ENCODE measurements around the gene SVIL.

Gene SVIL, protein sequence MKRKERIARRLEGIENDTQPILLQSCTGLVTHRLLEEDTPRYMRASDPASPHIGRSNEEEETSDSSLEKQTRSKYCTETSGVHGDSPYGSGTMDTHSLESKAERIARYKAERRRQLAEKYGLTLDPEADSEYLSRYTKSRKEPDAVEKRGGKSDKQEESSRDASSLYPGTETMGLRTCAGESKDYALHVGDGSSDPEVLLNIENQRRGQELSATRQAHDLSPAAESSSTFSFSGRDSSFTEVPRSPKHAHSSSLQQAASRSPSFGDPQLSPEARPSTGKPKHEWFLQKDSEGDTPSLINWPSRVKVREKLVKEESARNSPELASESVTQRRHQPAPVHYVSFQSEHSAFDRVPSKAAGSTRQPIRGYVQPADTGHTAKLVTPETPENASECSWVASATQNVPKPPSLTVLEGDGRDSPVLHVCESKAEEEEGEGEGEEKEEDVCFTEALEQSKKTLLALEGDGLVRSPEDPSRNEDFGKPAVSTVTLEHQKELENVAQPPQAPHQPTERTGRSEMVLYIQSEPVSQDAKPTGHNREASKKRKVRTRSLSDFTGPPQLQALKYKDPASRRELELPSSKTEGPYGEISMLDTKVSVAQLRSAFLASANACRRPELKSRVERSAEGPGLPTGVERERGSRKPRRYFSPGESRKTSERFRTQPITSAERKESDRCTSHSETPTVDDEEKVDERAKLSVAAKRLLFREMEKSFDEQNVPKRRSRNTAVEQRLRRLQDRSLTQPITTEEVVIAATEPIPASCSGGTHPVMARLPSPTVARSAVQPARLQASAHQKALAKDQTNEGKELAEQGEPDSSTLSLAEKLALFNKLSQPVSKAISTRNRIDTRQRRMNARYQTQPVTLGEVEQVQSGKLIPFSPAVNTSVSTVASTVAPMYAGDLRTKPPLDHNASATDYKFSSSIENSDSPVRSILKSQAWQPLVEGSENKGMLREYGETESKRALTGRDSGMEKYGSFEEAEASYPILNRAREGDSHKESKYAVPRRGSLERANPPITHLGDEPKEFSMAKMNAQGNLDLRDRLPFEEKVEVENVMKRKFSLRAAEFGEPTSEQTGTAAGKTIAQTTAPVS (N-terminal part only)

GRCh38 chr10:29634764-29635625, at the start of gene SVIL:
Gene SVIL, minus strand, starts transcription at chr10:29634971. Its CDS starts 79,913 bp downstream, at chr10:29555058.
- DNase-seq = no peak

DNA sequence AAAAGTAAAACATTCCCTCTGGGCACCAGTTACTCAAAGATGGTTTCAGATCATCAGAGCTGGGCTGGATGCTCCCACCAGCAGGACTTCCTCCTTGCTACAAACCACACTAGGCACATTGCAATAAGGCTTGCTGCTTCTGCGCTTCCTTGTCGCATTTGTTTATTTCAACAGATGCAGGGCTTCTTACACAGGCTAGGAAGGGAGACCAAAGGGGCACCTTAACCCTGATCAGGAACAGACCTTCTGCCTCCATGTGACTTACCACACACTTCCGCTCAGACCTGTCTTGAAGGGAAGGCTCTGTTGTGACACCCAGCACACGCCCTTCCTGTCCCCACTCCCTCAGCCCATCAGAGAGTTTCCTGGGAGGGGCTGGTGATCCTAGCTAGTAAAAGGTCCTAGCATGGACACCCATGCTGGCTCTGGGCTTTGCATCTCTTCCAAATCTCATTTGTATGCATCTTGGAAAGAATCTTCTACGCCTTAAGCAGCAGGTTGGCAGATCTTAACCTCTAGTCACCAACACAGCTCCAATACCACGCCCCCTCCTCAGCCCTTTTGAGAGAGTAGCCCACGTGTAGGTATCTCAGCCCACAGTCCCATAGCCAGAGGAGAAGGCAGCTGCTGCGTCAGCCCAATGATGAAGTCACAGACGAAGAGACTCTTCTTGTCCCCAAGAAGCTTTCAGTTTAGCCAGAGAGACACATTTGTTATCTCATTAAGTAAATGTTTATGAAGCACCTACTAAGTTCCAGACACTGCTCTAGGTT, 47.1 kb upstream of the SVIL start:
- no peak for DNase-seq

DNA sequence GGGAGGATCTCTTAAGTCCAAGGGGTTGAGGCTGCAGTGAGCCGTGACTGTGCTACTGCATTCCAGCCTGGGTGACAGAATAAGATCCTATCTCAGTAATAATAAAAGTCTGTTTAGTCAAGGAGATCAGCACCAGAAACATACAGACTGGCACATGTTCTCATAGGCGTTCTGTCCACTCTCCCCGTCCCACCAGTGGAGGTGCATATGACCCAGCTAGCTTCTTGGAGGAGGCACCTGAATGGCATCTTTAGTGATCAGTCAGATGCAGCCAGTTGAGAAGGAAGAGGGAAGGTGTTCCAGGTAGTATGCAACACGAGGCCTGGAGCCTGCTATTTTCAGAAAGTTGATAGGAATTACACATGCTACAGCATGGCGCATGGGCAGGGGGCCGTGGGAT, 45.3 kb upstream of the SVIL start:
- DNase-seq = no peak

DNA sequence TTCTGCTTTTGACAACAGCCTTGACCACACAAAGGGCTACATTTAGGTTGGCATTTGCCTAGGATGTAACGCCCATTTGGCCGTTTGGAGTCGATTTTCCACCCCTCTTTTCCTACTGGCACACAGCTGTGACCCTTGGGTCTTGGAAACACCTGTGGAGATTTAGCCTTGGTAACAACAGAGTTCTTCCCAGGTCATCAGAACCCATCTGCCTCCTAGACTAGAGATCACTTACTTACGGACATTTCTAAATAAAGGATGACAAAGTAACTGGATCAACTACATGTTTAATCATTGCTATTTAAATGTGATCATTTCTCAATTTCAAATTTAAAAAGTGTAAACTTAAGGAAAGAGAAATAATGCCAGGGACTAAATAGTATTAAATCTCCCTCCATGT, 42.0 kb upstream of the SVIL start:
- DNase-seq = no peak

DNA sequence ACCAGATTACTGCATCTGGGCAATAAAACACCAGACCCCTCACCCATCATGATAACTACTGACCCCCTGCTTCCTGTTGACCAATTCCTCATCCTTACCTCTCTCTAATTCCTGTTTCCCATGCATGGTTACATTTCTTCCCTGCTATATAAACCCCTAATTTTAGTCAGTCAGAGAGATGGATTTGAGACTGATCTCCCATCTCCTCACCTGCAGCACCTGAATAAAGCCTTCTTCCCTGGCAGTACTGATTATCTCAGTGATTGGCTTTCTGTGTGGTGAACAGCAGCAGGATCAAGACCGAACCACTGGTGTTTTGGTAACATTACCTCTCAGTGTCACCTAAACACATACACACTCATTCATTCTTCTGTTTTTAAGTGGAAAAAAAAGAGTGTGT, 41.2 kb upstream of the SVIL start:
- no peak for DNase-seq

- no peak for DNase-seq
These were observed 37.2 kb upstream of the SVIL start for GRCh38 chr10:29671968-29672367.

DNA sequence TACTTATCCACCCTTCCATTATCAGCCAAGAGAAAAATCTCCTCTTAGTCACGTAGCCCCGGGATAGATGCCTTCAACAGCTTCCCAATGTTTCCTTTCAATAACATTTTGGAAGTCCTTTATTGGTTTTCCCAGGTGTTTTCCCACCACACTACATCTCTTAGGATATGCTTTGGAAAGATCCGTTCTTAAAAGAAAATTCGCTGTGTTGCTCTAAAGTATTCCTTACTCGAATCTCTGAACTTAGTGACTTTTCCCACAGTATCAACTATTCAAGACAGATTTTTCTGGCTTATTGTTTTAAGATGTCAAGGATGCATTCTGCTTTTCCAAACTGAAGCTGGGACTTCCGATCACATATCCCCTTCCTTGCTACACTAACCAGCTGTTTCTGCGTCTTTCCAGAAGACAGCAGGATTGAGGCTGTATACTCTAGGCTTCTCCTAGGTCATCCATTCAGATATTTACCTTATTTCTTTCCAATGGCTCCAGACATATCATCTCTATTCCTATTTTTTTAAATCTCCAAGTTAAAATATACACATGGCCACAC, 36.5 kb upstream of the SVIL start:
- DNase-seq = no peak

DNA sequence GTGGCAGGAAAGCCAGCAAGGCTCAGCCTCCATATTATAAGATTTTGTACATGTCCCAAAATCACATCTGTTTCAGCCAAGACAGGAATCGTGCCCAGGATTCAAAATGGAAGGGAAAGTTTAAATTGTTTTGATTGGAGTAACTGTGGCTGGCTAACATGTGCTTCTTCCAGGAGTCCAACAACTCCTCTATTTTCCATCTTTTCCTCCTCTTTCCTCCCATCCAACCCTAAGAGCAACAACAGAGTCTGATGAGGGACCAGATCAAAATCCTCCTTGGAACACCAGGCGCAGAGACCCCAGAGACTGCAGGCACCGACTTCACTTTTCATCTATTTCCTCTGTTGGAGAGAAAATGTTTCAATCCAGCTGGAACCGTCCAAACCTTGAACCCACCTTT, 36.0 kb upstream of the SVIL start:
- no peak for DNase-seq

DNA sequence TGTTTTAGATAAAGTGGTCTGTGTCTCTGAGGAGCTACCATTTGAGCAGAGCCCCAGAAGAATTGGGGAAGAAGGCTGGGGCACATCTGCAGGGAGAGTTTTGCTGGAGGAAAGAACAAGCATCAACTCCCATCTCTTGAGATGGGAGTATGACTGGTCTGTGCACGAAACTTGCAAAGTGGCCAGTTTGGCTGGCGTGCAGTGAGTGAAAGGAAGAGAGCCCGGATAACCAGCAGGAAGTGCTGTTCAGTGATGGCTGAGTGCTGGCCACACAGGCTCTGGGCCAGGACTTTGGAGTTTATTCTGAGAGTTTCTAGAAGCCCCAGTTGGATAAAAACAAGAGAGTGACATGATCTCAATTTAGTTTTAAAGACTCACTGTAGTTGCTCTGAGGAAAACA, 34.4 kb upstream of the SVIL start:
- DNase-seq = no peak

- no peak for DNase-seq
These were observed 33.9 kb upstream of the SVIL start for GRCh38 chr10:29668628-29669027.

DNA sequence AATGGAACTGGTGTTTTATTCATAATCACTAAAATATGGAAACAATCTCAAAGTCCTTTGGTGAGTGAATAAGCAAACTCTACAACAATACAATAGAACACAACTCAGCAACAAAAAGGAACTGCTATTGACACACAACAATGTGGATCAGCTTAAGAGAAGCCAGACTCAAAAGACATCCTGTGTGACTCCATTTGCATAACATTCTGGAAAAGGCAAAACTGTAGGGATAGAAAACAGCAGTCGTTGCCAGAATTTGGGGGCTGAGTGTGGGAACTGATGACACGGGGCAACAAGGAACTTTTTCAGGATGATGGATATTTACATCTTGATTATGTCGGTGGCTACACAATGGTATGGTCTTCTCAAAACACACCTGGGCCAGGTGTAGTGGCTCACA, 32.4 kb upstream of the SVIL start:
- no peak for DNase-seq

GRCh38 chr10:29666201-29666600, 31.4 kb upstream of the SVIL start:
- DNase-seq = no peak

GRCh38 chr10:29663718-29664117, 28.9 kb upstream of the SVIL start:
- DNase-seq = no peak

GRCh38 chr10:29658984-29659965, 24.5 kb upstream of the SVIL start:
- no peak for DNase-seq

DNA sequence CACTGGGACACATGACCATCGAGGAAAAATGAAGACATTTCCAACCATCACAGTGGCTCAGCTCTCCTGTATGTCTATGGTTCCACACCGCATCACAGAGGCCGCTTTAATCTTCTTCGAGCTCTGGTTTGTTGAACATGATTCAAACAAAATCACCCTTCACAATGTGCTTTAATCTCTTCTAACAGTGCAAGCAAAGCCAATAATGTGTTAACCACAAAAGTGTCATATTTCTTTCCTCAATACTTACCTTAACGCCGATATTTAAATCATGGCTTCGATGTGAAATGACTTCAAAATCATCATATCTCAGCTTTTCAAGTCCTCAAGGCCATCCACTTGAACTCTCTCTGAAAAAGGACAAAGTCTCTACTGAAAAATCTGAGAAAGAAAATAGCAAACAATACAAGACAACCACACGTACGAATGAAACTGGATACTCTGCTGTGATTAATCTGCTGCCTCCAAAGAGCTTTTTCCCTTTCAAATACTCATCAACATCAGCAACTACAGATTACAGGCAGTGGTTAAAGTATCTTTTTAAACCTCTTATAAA, 23.0 kb upstream of the SVIL start:
- no peak for DNase-seq

GRCh38 chr10:29656451-29656992, 21.8 kb upstream of the SVIL start:
- DNase-seq = no peak

- no peak for DNase-seq
These were observed 17.4 kb upstream of the SVIL start for GRCh38 chr10:29652192-29652591.

DNA sequence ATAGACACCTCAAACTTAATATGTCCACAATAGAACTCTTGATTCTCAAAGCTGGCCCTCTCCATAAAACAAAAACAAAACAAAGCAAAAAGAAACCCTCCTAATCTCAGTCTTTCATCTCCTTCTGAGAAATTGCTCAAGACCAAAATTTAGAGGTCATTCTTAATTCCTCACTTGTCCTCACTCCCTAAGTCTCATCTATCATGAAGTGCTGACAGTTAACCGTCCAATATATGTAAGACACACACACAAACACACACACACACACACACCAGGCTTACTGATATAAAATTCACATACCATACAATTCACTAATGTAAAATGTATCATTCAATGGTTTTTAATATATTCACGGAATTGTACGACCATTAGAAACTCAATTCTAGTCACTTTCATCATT, 17.0 kb upstream of the SVIL start:
- no peak for DNase-seq

DNA sequence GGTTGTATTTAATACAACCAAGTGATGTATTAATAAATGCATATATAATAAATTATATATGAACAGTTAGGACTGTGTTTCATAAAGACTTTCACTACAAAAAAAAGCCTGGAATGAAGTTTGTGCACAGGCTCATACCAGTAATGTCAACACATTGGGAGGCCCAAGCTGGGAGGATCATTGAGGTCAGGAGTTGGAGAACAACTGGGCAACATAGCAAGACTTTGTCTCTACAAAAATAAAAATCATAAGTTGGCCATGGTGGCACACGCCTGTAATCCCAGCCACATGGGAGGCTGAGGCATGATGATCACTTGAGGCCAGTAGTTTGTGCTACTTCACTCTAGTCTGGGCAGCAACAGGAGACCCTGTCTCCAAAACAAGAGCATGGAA, 15.8 kb upstream of the SVIL start:
- no peak for DNase-seq

All from NCI-H2171 (cell line).